ENCODE measurements around the gene STAM. TPM values are rescaled to one million over a fixed set of nuclear protein-coding genes. Genes with fewer than 3 reads are reported as not detected.

Gene STAM
- total and polyA plus RNA-seq, 9 of the 15 experiments (the other 6 are each of a cell fraction or from before 2014, with no cell fraction given), result 13.8 to 33.5 (median 26.4) TPM

GRCh38 chr10:17643755-17644484, at the start of gene STAM (continued):
- TF ChIP-seq IRF1 (CRISPR knock-in tag; IDR thresholded peaks at IDR 0.05; ENCODE audit: borderline replicate concordance) (no peak), NCOR1 (IDR thresholded peaks at IDR 0.05) (no peak), ZNF143 (CRISPR knock-in tag; IDR thresholded peaks at IDR 0.05) (peak; percentile 84), CCAR2 (IDR thresholded peaks at IDR 0.05; ENCODE audit: low read depth, low read length) (no peak), ETV5 (CRISPR knock-in tag; IDR thresholded peaks at IDR 0.05; ENCODE audit: low read depth) (0 out of 2 replicates have a peak, but pooled peaks have one; percentile 44), EP400 (IDR thresholded peaks at IDR 0.05) (peak; percentile 92), MCM5 (IDR thresholded peaks at IDR 0.05; ENCODE audit: low read depth) (no peak), THRB (CRISPR knock-in tag; conservative IDR thresholded peaks at IDR 0.05) (no peak; the same call in 1 of the 2 replicates), NBN (IDR thresholded peaks at IDR 0.05; ENCODE audit: low read depth) (0 out of 2 replicates have a peak, but pooled peaks have one; percentile 31), GATAD2A (IDR thresholded peaks at IDR 0.05) (no peak), ZBTB9 (CRISPR knock-in tag; IDR thresholded peaks at IDR 0.05) (0 out of 2 replicates have a peak, but pooled peaks have one; percentile 21), GATA2 (CRISPR knock-in tag; IDR thresholded peaks at IDR 0.05) (no peak), SRSF7 (optimal IDR thresholded peaks at IDR 0.05; ENCODE audit: low read depth, low read length) (no peak), SMAD3 (CRISPR knock-in tag; conservative IDR thresholded peaks at IDR 0.05) (0 out of 2 replicates have a peak, but pooled peaks have one; percentile 5), TFAP4 (CRISPR knock-in tag; IDR thresholded peaks at IDR 0.05; ENCODE audit: borderline replicate concordance) (peak; percentile 92), ZBTB7A (IDR thresholded peaks at IDR 0.05; ENCODE audit: borderline replicate concordance, control insufficient read depth, low read depth, low read length) (peak; percentile 75; the same call in 1 of the 2 replicates), NEUROD1 (IDR thresholded peaks at IDR 0.05; ENCODE audit: borderline replicate concordance, low read depth, low read length, partially characterized antibody) (peak; percentile 75), BCOR (IDR thresholded peaks at IDR 0.05) (0 out of 2 replicates have a peak, but pooled peaks have one; percentile 21), YY1 (IDR thresholded peaks at IDR 0.05; ENCODE audit: borderline replicate concordance in 1 of 3, control insufficient read depth in 1 of 3, extremely low read depth in 1 of 3, insufficient read depth in 3 of 3, insufficient read length in 1 of 3, insufficient replicate concordance in 2 of 3, low read depth in 1 of 3, low read length in 2 of 3) (peak in 2 of 3 experiments; percentile 29 to 39), JUN (IDR thresholded peaks at IDR 0.05; ENCODE audit: borderline replicate concordance, low read depth, low read length) (peak; percentile 24; the same call in 1 of the 2 replicates), JUN (CRISPR knock-in tag; IDR thresholded peaks at IDR 0.05; ENCODE audit: borderline replicate concordance) (no peak), NR2C2 (CRISPR knock-in tag; IDR thresholded peaks at IDR 0.05) (no peak), NR2C2 (tag; IDR thresholded peaks at IDR 0.05) (peak; percentile 70)
